Nephron (organoid): ENCODE measurements around the gene SPIN2B.

Experiments used
- H3K27ac Mint-ChIP-seq, 3 experiments: 2 replicates each; pipeline ENCODE4 v1.8.0; 2020; ENCODE audit warnings: mixed read lengths in 3 of 3, mild to moderate bottlenecking in 2 of 3, moderate library complexity in 1 of 3
- H3K27me3 Mint-ChIP-seq: 2 replicates; pipeline ENCODE4 v1.8.0; 2021; ENCODE audit warnings: low read depth, mild to moderate bottlenecking, moderate library complexity, mixed read lengths
- H3K36me3 Mint-ChIP-seq: 2 replicates; pipeline ENCODE4 v1.8.0; 2020; ENCODE audit warnings: low read depth, mixed read lengths
- H3K4me1 Mint-ChIP-seq: 2 replicates; pipeline ENCODE4 v1.8.0; 2020; ENCODE audit warnings: mixed read lengths
- H3K4me3 Mint-ChIP-seq, 3 experiments: 2 replicates each; pipeline ENCODE4 v1.8.0; 2020; ENCODE audit warnings: mild to moderate bottlenecking in 3 of 3, mixed read lengths in 3 of 3, moderate library complexity in 2 of 3
- H3K9me3 Mint-ChIP-seq: 2 replicates; pipeline ENCODE4 v1.8.0; 2020; ENCODE audit warnings: mixed read lengths
- CTCF ChIP-seq, 3 experiments: fragments of 200-600 bp; sonication (generic); IDR thresholded peaks; one replicate each; pipeline ENCODE4 v1.5.0; 2021; ENCODE audit warnings: antibody characterized with exemption in 3 of 3; ENCODE audit not compliant: unreplicated experiment in 3 of 3

The SPIN2B gene

GRCh38 chrX:57074458-57074857, 46.9 kb downstream of the SPIN2B start:
- H3K36me3 Mint-ChIP-seq = peaks cover 9% of the 10 kb centered on the region
- TF ChIP-seq CTCF (IDR thresholded peaks at IDR 0.05; ENCODE audit: unreplicated experiment in 3 of 3) = no peak
- H3K27me3 Mint-ChIP-seq = no peaks in the 10 kb centered on the region
- no peak overlapping the region for H3K27ac Mint-ChIP-seq
- no peaks in the 10 kb centered on the region for H3K4me1 Mint-ChIP-seq
- no peak overlapping the region for H3K4me3 Mint-ChIP-seq
- peaks cover 18% of the 10 kb centered on the region for H3K9me3 Mint-ChIP-seq

GRCh38 chrX:57070185-57070984, 51.0 kb downstream of the SPIN2B start:
- Mint-ChIP-seq H3K9me3 (peaks cover 20% of the 10 kb centered on the region), H3K36me3 (no peaks in the 10 kb centered on the region), H3K4me3 (no peak overlapping the region), H3K27me3 (no peaks in the 10 kb centered on the region), H3K4me1 (no peaks in the 10 kb centered on the region), H3K27ac (no peak overlapping the region)
- no peak for TF ChIP-seq CTCF (IDR thresholded peaks at IDR 0.05; ENCODE audit: unreplicated experiment in 3 of 3)
